Pancreas (tissue), 10 donors: ENCODE data around the gene OBSCN. TPM values are rescaled to one million over a fixed set of nuclear protein-coding genes. Genes with fewer than 3 reads are reported as not detected.

Experiments used
- ATAC-seq, 4 donors: fragments of 200-7000 bp; cut with Tn5 transposase; one replicate each; pipeline versions ENCODE4 v1.8.0 to v1.9.1; 2020; ENCODE audit warnings: mild to moderate bottlenecking in 4 of 4, moderate library complexity in 4 of 4
- DNase-seq, 6 donors: peaks; one replicate each; pipeline ENCODE4 v3.0.0-alpha.2; 2020
- FAIRE-seq: peaks from 2 replicates; lab custom pipeline; 2012; peaks lifted over from hg19 to GRCh38; lab: Jason Lieb, UNC
- H3K27ac ChIP-seq, 4 donors: fragments of 200-600 bp; sonication (generic); 1 replicate in 3 of 4; 2 replicates in 1 of 4; pipeline versions ENCODE4 v1.5.0 to v1.8.0; 2020
- H3K27me3 ChIP-seq, 4 donors: fragments of 200-600 bp; one replicate each; pipeline ENCODE4 v1.8.0; 2021
- H3K36me3 ChIP-seq, 3 donors: fragments of 200-600 bp; sonication (generic) in 1 of 3; one replicate each; pipeline versions ENCODE4 v1.5.0 to v1.8.0; 2020 to 2021
- H3K4me1 ChIP-seq, 3 donors: fragments of 200-600 bp; one replicate each; pipeline ENCODE4 v1.8.0; 2021
- H3K4me3 ChIP-seq, 4 donors: fragments of 200-600 bp; sonication (generic) in 2 of 4; one replicate each; pipeline versions ENCODE4 v1.5.0 to v1.8.0; 2020 to 2021
- H3K9me3 ChIP-seq, 4 donors: fragments of 200-600 bp; one replicate each; pipeline ENCODE4 v1.8.0; 2021
- WGBS, 2 donors: extraction: QIAGEN DNeasy Blood & Tissue Kit; methylation state at CpG; one replicate each; pipeline ENCODE4 v1.1.7; 2013; 5-methylcytosine and 5-hydroxymethylcytosine counted together
- intact Hi-C, 3 donors: fragments of 100-400 bp; cut with DNase I; formaldehyde crosslinking; loops; one replicate each; pipeline versions ENCODE4 v1.11.1 to v1.14.2; 2022
- polyA plus RNA-seq, 2 donors: library from polyadenylated mRNA; stranded (reverse); fragments of 200-250 nt; gene quantifications; one replicate each; pipeline ENCODE4 v1.2.3, GENCODE V29; 2013
- total RNA-seq, 6 donors: library from RNA; stranded (reverse); fragmentation: NEBNext Ultra II Directional in 4 of 6; extraction: Animal tissue kit (Norgen Biotek cat#: 25700) in 4 of 6; gene quantifications; one replicate each; pipeline versions ENCODE4 v1.2.1 to v1.2.4, GENCODE V29; 2021 to 2023
- TF ChIP-seq, protein P1 (sequence below), 4 donors: fragments of 200-600 bp; sonication (generic) in 3 of 4; IDR thresholded peaks; one replicate each; pipeline versions ENCODE4 v1.5.0 to v1.8.0; 2021; ENCODE audit warnings: antibody characterized with exemption in 4 of 4
- donor health status: healthy with polysubstance abuse.
- donor health status: DM: no; HTN: no; CAD: no; lungs with moderate emphysema.
- donor health status: DM: no; HTN: no; CAD: no.
- donor health status: control.
- donor health status: control.
- donor health status: Bipolar disorder and iron deficiency.
- donor health status: DM: yes; HTN: yes; CAD: no.
- donor health status: DM: no; HTN: no; CAD: no.
- donor health status: DM: no; HTN: no; CAD: no.
- donor health status: DM: yes; HTN: yes; CAD: no.

OBSCN gene
- total and polyA plus RNA-seq, 8 donors, result 7.9 to 61.4 (median 11.3) TPM

GRCh38 chr1:228233136-228233535, 25.3 kb downstream of the OBSCN start:
- Histone ChIP-seq H3K27me3 (no peaks in the 10 kb centered on the region), H3K4me1 (no peaks in the 10 kb centered on the region), H3K4me3 (no peak overlapping the region), H3K9me3 (no peaks in the 10 kb centered on the region), H3K36me3 (no peaks in the 10 kb centered on the region), H3K27ac (no peak overlapping the region)
- DNase-seq, result no peak
- ATAC-seq, result no peak
- TF ChIP-seq, protein P1, sequence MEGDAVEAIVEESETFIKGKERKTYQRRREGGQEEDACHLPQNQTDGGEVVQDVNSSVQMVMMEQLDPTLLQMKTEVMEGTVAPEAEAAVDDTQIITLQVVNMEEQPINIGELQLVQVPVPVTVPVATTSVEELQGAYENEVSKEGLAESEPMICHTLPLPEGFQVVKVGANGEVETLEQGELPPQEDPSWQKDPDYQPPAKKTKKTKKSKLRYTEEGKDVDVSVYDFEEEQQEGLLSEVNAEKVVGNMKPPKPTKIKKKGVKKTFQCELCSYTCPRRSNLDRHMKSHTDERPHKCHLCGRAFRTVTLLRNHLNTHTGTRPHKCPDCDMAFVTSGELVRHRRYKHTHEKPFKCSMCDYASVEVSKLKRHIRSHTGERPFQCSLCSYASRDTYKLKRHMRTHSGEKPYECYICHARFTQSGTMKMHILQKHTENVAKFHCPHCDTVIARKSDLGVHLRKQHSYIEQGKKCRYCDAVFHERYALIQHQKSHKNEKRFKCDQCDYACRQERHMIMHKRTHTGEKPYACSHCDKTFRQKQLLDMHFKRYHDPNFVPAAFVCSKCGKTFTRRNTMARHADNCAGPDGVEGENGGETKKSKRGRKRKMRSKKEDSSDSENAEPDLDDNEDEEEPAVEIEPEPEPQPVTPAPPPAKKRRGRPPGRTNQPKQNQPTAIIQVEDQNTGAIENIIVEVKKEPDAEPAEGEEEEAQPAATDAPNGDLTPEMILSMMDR (IDR thresholded peaks at IDR 0.05), result no peak
- WGBS, 2 donors, result 90 to 96% methylated on average over 1 of the region's 1 CpG
- intact Hi-C loops, result no loop called here
- FAIRE-seq, result no peak

DNA sequence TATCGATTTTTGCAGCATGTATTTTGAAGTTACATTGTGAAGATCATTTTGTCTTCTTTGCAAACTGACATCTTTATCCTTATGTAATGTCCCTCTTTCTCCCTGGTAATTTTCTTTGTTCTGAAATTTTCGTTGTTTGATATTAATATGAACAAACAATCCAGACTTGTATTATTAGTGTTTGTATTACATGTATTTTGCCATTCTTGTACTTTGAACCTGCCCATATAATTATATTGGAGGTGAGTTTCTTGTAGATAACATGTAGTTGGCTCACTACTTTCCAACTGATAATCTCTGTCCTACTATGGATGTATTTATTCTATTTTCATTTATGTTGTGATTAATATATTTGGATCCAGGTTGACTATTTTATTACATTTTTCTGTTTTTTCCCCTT, 27.1 kb downstream of the OBSCN start:
- Histone ChIP-seq H3K4me3 (no peak overlapping the region), H3K27me3 (no peaks in the 10 kb centered on the region), H3K27ac (no peak overlapping the region), H3K4me1 (no peaks in the 10 kb centered on the region), H3K9me3 (no peaks in the 10 kb centered on the region), H3K36me3 (no peaks in the 10 kb centered on the region)
- TF ChIP-seq, protein P1 (IDR thresholded peaks at IDR 0.05), result no peak
- DNase-seq, result no peak
- FAIRE-seq, result no peak
- 66 to 79% methylated on average over 2 of the region's 2 CpGs for WGBS, 2 donors
- intact Hi-C loops, result no loop called here
- no peak for ATAC-seq

- peak in 2 of 6 donors; percentile 53 to 56 for DNase-seq
- intact Hi-C loops, result no loop called here
These were observed 28.9 kb downstream of the OBSCN start for GRCh38 chr1:228236744-228237143.

GRCh38 chr1:228238007-228238406, 30.2 kb downstream of the OBSCN start:
- Histone ChIP-seq H3K4me1 (no peaks in the 10 kb centered on the region), H3K36me3 (peaks cover 0 to under 1% (median 0%) of the 10 kb centered on the region in 3 donors), H3K27ac (no peak overlapping the region), H3K27me3 (no peaks in the 10 kb centered on the region), H3K4me3 (no peak overlapping the region), H3K9me3 (no peaks in the 10 kb centered on the region)
- 89 to 97% methylated on average over 7 of the region's 7 CpGs for WGBS, 2 donors
- ATAC-seq (no peak), DNase-seq (no peak), FAIRE-seq (no peak)
- intact Hi-C loops, result no loop called here
- TF ChIP-seq, protein P1 (IDR thresholded peaks at IDR 0.05), result no peak

More at GRCh38 chr1:228236744-228237143, 28.9 kb downstream of the OBSCN start:
- ATAC-seq (peak in 3 of 4 donors; percentile 53 to 84 (median 79)), FAIRE-seq (no peak)
- no peaks in the 10 kb centered on the region for H3K36me3 ChIP-seq
- H3K9me3 ChIP-seq, result no peaks in the 10 kb centered on the region
- no peaks in the 10 kb centered on the region for H3K4me1 ChIP-seq
- no peak overlapping the region for H3K4me3 ChIP-seq
- no peak overlapping the region for H3K27ac ChIP-seq
- WGBS, 2 donors, result 37% methylated on average over 5 of the region's 5 CpGs
- TF ChIP-seq, protein P1 (IDR thresholded peaks at IDR 0.05), result peak in 3 of 4 donors; percentile 40 to 51 (median 44)
- H3K27me3 ChIP-seq, result no peaks in the 10 kb centered on the region

GRCh38 chr1:228238461-228238860, 30.6 kb downstream of the OBSCN start:
- Histone ChIP-seq H3K27ac (no peak overlapping the region), H3K4me1 (no peaks in the 10 kb centered on the region), H3K27me3 (no peaks in the 10 kb centered on the region), H3K4me3 (no peak overlapping the region), H3K36me3 (peaks cover 0 to 4% (median 0%) of the 10 kb centered on the region in 3 donors), H3K9me3 (no peaks in the 10 kb centered on the region)
- FAIRE-seq, result no peak
- no peak for ATAC-seq
- no peak for DNase-seq
- TF ChIP-seq, protein P1 (IDR thresholded peaks at IDR 0.05), result no peak
- WGBS, 2 donors, result 53 to 97% methylated on average over 3 of the region's 3 CpGs
- intact Hi-C loops, result no loop called here
